ENCODE results near the gene PTPRD. TPM values are rescaled to one million over a fixed set of nuclear protein-coding genes. Genes with fewer than 3 reads are reported as not detected.

PTPRD gene
- total and polyA plus RNA-seq, 2 donors (not counting 1 experiment from before 2014, with no cell fraction given): not detected

- no CpG with 5 or more reads among the region's 2 CpGs for WGBS (ENCODE audit: insufficient coverage)
- H3K27me3 ChIP-seq (replicated peaks in 1 of 4; ENCODE audit: control extremely low read depth in 1 of 4, control insufficient read depth in 3 of 4, insufficient read depth in 4 of 4, low read length in 3 of 4): no peaks in the 10 kb centered on the region
- no peak overlapping the region for H3K27ac Mint-ChIP-seq
- peaks cover 5% of the 10 kb centered on the region for H3K27me3 Mint-ChIP-seq
- no peak overlapping the region for H3K27ac ChIP-seq (ENCODE audit: low read length in 2 of 2)
- no peaks in the 10 kb centered on the region for H3K79me2 ChIP-seq (ENCODE audit: control insufficient read depth, insufficient read depth, low read length)
- no peaks in the 10 kb centered on the region for H4K20me1 ChIP-seq (ENCODE audit: control insufficient read depth, insufficient read depth, low read length, poor library complexity, severe bottlenecking)
- no peak for ATAC-seq (ENCODE audit: low read depth)
- H3K4me3 Mint-ChIP-seq: no peak overlapping the region
- no peaks in the 10 kb centered on the region for H3K4me1 Mint-ChIP-seq
- H2AFZ ChIP-seq (ENCODE audit: insufficient read depth, low read depth, low read length, poor library complexity, severe bottlenecking): no peak overlapping the region
- ChIA-PET CTCF (no interaction called here), POLR2A (no interaction called here)
- no peak overlapping the region for H3K4me3 ChIP-seq (ENCODE audit: control extremely low read depth in 1 of 5, extremely low read depth in 1 of 5, insufficient read depth in 1 of 5, low read depth in 2 of 5, low read length in 4 of 5)
- H3K9me3 ChIP-seq (ENCODE audit: control extremely low read depth in 1 of 3, control insufficient read depth in 2 of 3, insufficient read depth in 1 of 3, low read length in 2 of 3): no peaks in the 10 kb centered on the region
- TF ChIP-seq CTCF (IDR thresholded peaks at IDR 0.05) (no peak), EZH2 (IDR thresholded peaks at IDR 0.05; ENCODE audit: borderline replicate concordance, insufficient read depth, low read depth, low read length, poor library complexity, severe bottlenecking) (no peak)
- intact Hi-C loops (cut with micrococcal nuclease): no loop called here
- DNase-seq: no peak
- no peak overlapping the region for H3K4me2 ChIP-seq (replicated peaks; ENCODE audit: low read depth, low read length, poor library complexity, severe bottlenecking)
- no peaks in the 10 kb centered on the region for H3K4me1 ChIP-seq (ENCODE audit: control insufficient read depth in 2 of 2, insufficient read depth in 2 of 2, low read length in 2 of 2)
- H3K9ac ChIP-seq (ENCODE audit: low read length): no peak overlapping the region
- H3K9me3 Mint-ChIP-seq (ENCODE audit: insufficient read depth): no peaks in the 10 kb centered on the region
- no peaks in the 10 kb centered on the region for H3K36me3 ChIP-seq (replicated peaks in 1 of 2; ENCODE audit: control extremely low read depth in 1 of 2, control insufficient read depth in 1 of 2, extremely low read depth in 1 of 2, insufficient read depth in 2 of 2, low read length in 1 of 2)
Observed at GRCh38 chr9:9774471-9774870, 838.3 kb downstream of the PTPRD start.

DNA sequence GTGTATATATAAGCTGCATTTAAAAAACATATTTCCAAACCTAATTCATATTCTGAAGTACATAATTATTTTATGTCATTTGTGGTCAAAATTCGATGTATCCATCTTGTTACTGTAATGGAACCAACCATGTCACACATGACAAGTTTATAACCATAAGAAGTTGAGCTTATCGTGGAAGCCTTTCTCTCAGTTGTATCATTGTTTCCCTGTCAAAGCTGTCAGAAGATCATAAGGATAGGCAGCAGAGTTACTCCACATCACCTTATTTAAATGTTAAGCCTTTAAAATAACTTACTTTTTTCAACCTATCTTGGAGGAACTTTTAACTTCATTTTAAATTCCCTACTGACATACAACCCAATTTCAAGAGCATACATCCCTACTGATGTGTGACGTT is 841.5 kb downstream of the PTPRD start:
- H3K9me3 Mint-ChIP-seq (ENCODE audit: insufficient read depth): no peaks in the 10 kb centered on the region
- peaks cover 4% of the 10 kb centered on the region for H3K27me3 Mint-ChIP-seq

More for the DNA sequence above, 841.5 kb downstream of the PTPRD start:
- no peak overlapping the region for H3K27ac ChIP-seq (ENCODE audit: low read length in 2 of 2)
- WGBS (ENCODE audit: insufficient coverage): no CpG with 5 or more reads among the region's 3 CpGs
- no peaks in the 10 kb centered on the region for H3K36me3 ChIP-seq (replicated peaks in 1 of 2; ENCODE audit: control extremely low read depth in 1 of 2, control insufficient read depth in 1 of 2, extremely low read depth in 1 of 2, insufficient read depth in 2 of 2, low read length in 1 of 2)
- ATAC-seq (ENCODE audit: low read depth): no peak
- no peaks in the 10 kb centered on the region for H3K4me1 Mint-ChIP-seq
- ChIA-PET POLR2A (no interaction called here), CTCF (no interaction called here)
- no peak overlapping the region for H3K27ac Mint-ChIP-seq
- no peaks in the 10 kb centered on the region for H3K27me3 ChIP-seq (replicated peaks in 1 of 4; ENCODE audit: control extremely low read depth in 1 of 4, control insufficient read depth in 3 of 4, insufficient read depth in 4 of 4, low read length in 3 of 4)
- no peaks in the 10 kb centered on the region for H4K20me1 ChIP-seq (ENCODE audit: control insufficient read depth, insufficient read depth, low read length, poor library complexity, severe bottlenecking)
- H2AFZ ChIP-seq (ENCODE audit: insufficient read depth, low read depth, low read length, poor library complexity, severe bottlenecking): no peak overlapping the region
- no peak overlapping the region for H3K4me2 ChIP-seq (replicated peaks; ENCODE audit: low read depth, low read length, poor library complexity, severe bottlenecking)
- H3K4me1 ChIP-seq (ENCODE audit: control insufficient read depth in 2 of 2, insufficient read depth in 2 of 2, low read length in 2 of 2): no peaks in the 10 kb centered on the region
- DNase-seq: no peak
- H3K9ac ChIP-seq (ENCODE audit: low read length): no peak overlapping the region
- TF ChIP-seq CTCF (IDR thresholded peaks at IDR 0.05): no peak
- H3K79me2 ChIP-seq (ENCODE audit: control insufficient read depth, insufficient read depth, low read length): no peaks in the 10 kb centered on the region
- intact Hi-C loops (cut with micrococcal nuclease): no loop called here
- H3K4me3 ChIP-seq (ENCODE audit: control extremely low read depth in 1 of 5, extremely low read depth in 1 of 5, insufficient read depth in 1 of 5, low read depth in 2 of 5, low read length in 4 of 5): no peak overlapping the region
- H3K4me3 Mint-ChIP-seq: no peak overlapping the region
- no peaks in the 10 kb centered on the region for H3K9me3 ChIP-seq (ENCODE audit: control extremely low read depth in 1 of 3, control insufficient read depth in 2 of 3, insufficient read depth in 1 of 3, low read length in 2 of 3)

Measured in B cell (primary cell).